Myocyte (in vitro differentiated cells): ENCODE data around the gene YWHAE. TPM values are rescaled to one million over a fixed set of nuclear protein-coding genes. Genes with fewer than 3 reads are reported as not detected.
"Not testable (repeated sequence)": the region's sequence is repeated elsewhere in the genome, so short reads cannot be mapped to it uniquely, and the experiment has no call there.

Experiments
- DNase-seq: peaks from one replicate; pipeline ENCODE4 v3.0.0-alpha.2; 2012; ENCODE audit warnings: low read depth
- total RNA-seq: library from RNA; depleted of rRNA; stranded (reverse); fragments of >200 nt; gene quantifications from 2 replicates; pipeline ENCODE4 v1.2.3, GENCODE V29; 2014

YWHAE gene
- total RNA-seq, 1 donor from 2014 or later: 704 TPM

DNA sequence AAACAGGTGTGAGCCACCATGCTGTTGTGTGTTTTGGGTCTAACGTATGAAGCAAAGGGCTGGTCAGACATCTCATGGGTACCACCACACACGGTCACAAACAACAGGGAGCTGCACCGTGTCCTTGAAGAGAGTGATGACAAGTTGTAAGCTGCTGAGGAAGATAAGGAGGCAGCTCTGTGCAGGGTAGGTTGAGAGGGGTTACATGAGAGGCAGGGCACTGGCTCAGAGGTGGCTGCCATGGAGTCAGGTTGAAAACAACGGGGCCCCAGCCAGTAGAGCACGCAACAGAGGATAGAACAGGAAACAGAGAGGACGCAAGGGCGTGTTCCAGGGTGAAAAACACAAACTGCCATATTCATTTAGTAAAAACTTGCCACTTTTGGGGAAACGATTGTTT lies 68.3 kb downstream of the YWHAE start:
- no peak for DNase-seq

DNA sequence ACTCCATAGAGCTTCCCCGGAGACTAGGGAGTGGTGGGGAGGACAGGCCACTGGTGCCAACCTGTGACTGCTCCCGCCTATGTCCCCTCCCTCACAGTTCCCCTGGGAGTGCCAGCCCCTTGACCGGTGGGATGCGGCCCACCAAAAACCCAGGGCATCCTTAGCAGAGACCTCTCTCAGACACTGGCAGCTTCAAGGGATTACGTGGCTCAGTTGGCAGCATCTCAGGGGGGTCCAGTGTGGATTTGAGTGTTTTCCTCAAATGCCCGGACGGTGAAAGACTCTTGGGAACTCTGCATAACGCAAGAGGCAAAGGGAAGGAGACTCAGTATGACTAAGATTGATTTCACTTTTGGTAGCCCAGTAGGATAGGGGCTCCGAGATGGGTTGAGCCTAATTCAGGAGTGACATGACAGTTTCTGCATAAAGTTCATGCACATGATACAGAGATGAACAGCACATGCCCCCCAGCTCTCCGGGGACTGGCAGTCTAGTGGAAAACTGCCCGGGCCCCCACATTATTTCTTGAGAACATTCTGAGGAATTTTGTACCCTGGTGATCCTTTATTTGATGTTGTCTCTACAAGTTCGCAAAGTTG lies 70.2 kb downstream of the YWHAE start:
- no peak for DNase-seq

DNA sequence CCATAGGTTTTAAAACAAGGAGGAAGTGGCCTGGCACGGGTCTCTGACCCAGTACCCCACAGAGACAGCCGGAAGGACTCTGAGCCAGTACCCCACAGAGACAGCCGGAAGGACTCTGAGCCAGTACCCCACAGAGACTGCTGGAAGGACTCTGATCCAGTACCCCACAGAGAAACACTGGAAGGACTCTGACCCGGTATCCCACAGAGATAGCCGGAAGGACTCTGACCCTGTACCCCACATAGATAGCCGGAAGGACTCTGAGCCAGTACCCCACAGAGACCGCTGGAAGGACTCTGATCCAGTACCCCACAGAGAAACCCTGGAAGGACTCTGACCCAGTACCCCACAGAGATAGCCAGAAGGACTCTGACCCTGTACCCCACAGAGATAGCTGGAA lies 71.6 kb downstream of the YWHAE start:
- no peak for DNase-seq

DNA sequence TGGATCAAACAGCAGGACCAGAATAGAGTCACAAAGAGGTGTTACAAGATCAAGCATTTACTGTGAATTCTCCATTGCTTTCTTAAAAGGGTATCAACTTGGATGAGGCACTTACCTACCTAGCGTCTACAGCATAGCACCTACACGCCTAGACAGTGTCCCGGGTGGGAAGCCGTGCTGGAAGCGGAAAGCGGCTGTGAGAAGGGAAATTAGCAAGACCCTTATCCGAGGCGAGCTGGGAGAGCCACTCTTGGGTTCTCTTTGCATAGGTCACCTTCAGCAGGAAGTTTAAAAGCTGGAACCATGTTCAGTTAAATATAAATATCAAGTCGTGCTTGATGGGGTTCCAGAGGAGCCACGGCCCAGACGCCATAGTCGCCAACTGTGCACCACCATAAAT lies 74.3 kb downstream of the YWHAE start:
- DNase-seq: no peak

DNA sequence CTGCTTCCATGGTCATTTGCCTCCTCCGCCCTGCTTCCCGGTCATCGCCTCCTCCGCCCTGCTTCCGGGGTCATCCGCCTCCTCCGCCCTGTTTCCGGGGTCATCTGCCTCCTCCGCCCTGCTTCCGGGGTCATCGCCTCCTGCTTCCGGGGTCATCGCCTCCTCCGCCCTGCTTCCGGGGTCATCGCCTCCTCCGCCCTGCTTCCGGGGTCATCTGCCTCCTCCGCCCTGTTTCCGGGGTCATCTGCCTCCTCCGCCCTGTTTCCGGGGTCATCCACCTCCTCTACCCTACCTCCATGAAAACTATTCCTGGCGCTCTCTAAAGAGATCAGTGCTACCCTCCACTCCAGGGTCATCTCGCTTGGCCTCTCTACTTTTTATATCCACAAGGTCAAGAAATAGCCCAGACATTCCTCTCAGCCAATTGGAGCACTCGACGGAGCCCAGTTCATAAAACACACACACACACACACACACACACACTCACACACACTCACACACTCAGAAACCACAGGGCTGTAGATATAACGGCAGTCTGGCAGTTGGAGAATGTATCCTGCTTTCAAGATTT lies 75.7 kb downstream of the YWHAE start:
- no peak for DNase-seq

DNA sequence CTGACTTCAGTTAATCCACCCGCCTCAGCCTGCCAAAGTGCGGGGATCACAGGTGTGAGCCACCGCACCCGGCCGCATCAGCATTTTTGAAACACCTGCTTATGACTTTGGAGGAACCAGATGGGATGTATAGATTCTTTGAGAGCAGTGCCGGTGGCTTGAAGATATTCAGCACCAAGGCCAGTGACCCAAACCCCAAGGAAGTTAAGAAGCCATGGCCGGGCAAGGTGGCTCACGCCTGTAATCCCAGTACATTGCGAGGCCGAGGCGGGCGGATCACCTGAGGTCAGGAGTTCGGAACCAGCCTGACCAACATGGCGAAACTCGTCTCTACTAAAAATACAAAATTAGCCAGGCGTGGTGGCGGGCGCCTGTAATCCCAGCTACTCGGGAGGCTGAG lies 76.7 kb downstream of the YWHAE start:
- DNase-seq: no peak

DNA sequence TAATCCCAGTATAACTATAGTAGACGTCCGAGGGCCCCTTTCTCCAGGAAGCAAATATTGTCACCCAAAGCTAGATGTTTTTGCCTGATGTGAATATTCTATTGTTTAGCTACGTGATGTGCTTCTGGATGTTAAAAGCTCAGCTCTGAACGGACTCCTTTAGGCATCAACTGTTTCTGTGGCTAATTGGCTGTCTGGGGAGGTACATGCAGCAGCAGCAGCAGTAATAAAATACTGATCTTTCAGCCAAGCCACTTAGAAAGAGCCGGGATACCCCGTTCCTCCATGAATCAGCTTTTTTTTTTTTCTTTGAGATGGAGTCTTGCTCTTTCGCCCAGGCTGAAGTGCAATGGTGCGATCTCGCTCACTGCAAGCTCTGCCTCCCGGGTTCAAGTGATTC lies 77.5 kb downstream of the YWHAE start:
- no peak for DNase-seq

DNA sequence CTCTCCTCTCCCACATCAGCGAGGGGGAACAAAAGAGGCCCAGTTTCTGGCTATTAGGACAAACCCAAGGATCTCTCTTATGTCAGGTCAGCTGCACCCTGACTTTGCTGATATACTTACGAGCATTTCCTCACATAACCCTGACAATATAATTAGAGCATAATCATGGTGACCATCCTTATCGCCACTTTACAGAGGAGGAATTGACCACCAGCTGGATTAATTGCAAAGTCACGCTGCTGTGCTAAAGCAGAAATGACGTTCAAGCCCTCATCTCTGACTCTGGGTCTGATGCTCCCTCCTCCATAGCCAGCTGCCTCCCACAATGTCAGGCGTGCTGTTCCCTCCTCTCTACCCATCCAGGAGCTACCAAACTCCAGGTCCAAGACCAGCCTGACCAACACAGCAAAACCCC lies 78.0 kb downstream of the YWHAE start:
- no peak for DNase-seq

DNA sequence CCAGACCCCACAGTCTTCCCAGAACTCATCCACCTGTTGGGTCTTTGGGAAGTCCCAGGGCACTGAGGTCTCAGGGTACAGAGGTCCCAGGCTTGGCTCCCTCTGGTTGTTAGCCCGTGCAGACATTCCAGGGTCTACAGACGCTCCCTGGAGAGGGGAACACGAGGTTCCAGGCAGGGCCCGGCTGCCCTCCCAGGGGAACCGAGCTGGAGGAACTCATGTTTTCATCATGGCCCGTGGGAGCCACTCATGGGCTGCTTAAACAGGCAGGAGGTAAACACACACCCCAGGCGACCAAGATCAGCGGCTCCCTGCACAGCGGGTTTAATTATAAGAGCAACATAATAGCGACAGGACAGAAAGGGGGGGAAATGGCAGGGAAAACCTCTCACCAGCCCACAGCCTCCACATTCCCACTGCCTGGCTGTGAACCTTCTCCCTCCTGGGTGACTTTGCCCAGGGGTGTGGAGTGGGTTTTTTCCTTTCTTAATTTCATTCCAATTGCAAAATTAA lies 84.1 kb downstream of the YWHAE start:
- no peak for DNase-seq

DNA sequence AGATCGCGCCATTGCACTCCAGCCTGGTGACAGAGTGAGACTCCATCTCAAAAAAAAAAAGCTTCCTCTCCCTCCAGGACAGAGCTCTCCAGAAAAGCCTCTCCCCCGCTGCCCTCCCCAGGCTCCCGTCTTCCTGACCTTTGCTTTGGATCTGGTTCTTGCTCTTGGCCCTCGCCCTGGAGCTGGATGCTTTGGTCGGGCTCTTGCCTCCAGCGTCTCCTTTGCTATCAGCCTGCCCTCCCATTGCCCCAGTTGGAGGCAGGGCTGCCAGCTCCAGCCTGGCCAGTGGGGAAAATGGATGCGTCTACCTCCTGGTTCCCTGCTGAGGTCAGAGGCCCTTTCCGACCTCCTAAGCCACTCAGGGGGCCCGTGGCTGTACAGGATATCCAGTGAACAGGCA lies 84.6 kb downstream of the YWHAE start:
- DNase-seq: no peak

DNA sequence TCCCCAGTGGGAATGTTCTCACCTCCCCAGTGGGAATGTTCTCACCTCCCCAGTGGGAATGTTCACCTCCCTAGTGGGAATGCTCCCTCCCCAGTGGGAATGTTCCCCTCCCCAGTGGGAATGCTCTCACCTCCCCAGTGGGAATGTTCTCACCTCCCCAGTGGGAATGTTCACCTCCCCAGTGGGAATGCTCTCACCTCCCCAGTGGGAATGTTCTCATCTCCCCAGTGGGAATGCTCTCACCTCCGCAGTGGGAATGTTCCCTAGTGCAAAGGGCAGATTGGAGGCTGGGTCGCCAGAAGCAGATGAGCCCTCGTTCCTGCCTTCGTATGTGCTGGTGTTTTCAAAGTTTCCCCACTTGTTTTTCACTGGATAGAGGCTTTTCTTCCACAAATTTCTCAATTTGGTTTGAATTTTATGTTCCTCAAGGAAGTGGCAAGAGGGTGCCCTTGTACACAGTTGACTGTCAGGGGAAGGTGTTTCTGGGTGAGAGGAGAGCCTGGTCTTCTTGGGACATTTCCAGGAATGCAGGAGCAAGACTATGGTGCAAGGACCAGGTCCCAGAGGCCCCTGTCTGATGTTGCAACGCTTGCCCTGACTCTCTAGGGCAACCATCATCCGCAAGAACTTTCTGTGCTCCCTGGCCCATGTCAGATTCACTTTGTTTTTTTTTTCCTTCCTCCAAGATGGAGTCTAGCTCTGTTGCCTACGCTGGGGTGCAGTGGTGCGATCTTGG lies 86.6 kb downstream of the YWHAE start:
- no peak for DNase-seq

DNA sequence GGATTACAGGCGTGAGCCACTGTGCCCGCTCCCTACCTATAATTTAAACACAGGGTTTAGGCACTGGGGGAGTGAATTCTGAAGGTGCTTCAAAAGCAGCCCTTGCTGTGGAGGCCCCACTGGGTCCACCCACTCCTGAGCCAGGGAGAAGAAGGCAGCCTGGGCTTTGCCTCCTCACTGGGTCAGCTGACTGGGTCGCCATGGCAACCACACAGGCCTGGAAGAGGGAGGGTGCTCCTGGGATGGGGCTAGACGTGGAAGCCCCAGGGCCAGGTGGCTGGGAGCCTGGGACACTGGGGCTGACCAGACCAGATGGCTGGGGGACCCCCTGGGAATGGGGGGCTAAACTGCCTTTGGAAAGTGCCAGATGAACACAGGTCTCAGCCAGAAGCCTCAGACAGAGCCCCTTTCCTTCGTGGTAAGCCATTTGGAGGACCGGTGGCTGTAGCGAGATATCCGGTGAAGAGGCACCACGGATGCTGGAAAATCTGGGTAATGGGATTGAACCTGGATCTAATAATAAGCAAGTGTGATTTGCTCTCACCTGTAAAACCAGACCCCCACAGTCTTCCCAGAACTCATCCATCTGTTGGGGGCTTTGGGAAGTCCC lies 87.7 kb downstream of the YWHAE start:
- DNase-seq: no peak

DNA sequence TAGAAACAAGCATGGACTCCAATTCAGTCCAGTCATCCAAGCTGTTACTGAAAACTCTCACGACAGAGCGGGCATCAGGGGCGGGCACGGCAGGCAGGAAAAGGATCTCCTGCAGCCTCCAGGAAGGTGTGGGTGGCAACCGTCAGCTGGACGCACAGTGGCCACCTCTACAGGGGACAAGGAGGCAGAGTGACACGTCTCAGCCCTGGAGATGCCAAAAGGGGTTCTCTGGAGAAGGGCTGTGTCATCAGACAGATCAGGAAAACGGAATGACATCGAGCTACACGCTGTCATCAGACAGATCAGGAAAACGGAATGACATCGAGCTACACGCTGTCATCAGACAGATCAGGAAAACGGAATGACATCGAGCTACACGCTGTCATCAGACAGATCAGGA lies 92.2 kb downstream of the YWHAE start:
- DNase-seq: not testable (repeated sequence)

DNA sequence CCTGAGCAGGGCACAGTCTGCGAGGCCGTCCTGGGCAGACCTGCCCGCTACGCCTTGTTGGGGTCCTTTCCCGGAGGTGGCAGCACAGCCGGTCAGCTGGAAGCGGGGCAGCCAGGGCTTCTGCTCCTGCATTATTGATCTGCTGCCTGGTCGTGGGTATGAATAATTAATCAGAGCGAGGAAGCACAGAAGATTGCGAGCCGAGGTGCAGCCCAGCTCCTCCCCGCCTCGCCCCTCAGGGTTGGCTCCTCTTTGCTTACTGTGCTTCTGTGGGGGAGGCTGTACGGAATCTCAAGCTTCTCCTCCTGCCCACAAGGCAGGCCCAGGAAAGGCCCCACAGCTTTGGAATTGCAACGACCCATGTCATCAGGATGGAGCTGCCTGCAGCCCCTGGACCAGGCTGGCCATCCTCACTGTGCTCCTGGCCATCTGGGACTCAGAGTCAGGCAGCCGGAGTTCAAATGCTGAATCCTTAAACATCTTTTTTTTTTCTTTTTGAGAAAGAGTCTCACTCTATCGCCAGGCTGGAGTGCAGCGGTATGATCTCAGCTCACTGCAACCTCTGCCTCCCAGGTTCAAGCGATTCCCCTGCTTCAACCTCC lies 95.0 kb downstream of the YWHAE start:
- no peak for DNase-seq

DNA sequence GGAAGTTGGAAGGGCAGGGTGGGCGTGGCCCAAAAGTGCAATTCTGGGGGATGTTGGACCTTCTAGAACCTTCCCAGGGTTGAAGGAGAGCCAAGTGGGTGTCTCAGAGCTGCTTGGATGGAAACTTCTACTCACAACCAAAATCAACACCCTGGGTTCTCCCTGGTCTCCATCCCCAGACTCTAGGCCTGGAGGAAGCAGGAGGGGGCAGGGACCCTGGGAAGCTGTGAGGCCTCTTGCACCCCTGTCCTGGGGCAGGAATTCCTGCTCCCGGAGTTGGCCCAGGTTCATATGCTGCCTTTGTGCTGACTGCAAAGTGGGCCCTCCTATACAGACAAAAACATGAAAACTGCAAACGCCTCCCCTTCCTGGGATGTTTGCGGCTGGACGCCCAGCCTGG lies 95.5 kb downstream of the YWHAE start:
- DNase-seq: no peak

DNA sequence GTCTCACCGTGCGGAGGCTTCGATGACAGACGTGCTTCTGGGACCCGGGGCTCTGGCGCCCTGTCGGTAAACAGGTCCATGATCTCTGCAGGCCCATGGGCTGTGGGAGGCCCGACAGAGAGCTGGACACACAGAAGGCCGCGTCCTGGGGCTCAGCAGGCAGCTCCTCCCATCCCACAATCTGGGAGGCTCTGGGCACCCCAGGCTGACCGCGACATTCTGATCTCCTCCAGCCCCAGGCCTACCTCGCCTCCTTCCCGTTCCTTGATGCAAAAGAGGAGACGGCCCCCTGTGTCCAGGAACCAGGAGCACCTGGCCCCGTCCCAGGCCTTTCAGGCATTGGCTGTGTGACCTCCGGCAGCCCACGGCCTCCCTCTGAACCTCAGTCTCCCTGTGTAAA lies 97.3 kb downstream of the YWHAE start:
- DNase-seq: no peak

DNA sequence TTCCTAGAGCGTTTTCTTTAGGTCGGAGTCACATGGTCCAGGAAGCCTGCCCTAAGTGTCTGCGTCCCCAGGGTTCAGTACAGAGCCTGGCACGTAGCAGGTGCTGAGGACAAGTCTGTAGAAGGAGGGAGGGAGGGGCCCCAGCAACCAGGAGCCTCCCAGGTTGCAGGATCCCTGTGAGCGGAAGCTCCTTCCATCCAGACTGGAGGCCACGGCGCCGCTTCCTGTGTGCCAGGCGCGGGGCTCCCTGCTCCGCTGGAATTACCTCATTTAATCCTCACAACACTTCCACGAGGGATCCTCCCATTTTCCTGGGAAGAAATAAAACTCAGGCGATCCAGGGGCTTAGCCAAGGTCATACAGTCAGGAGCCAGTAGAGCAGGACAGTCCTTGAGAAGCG lies 98.5 kb downstream of the YWHAE start:
- no peak for DNase-seq

DNA sequence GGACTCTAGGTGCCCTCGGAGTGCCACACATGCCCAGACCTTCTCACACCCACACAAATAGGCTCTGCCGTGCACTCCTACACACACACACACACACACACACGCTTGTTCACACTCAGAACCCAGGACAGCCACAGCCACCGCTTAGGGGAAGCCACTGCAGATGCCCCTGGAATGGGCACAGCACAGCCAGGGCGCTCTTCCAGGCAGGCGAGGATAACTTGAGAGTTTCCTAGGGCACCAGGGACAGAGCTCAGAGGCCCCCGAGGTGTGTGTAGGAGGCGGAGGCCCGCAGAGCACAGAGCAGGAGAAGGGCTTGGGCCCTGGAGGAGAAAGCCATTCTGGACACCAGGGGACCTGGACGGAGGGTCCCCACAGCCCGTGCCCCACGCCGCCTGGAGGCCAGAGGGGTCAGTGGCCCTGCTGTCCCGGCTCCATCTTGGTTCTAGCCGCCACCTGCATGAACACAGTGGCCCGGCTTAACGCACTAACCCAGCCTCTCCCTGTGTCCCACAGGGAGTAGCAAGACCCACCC lies 99.6 kb downstream of the YWHAE start:
- DNase-seq: no peak

DNA sequence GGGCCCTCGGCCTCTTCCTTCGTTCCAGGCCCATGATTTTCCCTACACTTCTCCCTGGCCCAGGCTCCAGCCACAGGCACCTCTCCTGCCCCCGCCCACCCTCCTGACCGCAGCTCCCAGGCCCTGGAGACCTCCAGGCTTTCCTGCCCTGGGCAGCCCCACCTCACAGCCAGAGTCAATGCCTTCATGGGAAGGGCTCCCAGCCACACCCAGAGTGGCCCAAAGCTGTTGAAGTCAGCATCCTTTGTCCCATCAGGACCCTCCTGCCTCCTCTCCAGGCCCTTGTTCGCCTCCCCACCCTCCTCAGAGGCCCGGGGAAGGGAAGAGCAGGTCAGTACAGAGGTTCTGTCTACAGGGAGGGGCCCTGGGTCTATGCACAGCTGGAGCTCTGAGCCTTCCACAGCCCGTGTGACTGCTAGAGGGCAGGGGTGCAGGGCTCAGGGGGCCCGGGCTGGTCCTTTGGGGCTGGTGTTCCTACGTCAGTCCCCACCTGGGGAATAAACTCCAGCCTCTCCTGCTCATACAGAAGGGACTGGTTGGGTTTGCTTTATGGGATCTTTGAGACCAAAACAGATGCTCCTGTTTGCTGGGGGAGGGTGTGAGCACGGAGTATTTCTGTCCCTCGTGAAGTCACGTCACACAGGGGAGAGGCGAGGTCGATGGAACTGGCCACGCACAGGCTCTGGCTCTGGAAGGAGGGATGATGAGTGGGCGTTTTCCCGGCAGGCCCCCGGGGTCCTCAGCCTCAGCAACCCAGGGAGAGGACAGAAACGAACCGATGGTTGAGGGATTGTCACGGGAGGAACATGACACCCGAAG lies 100.3 kb downstream of the YWHAE start:
- no peak for DNase-seq

DNA sequence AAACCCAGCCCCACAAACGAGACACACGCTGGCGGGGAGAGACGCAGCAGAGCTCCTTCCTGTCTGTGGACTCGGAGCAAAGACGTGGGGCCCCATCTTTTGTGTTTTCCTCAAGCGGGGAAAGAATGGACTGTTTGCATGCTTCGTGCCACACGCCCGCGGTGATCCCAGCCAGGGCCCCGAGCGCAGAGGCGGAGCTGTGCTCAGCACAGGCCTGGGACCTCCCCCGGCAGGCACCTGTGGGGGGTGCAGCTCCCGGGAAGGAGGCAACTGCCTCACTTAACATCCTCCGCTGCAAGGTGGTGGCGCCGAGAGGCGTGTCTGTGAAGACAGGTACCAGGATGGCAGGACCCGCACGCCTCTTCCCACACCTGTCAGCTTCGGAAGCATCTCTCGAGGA lies 101.4 kb downstream of the YWHAE start:
- DNase-seq: no peak
